HG02642 (cell line): ENCODE data around the gene CBX1.
"Not testable (repeated sequence)": the region's sequence is repeated elsewhere in the genome, so short reads cannot be mapped to it uniquely, and the experiment has no call there.

Experiments
- ATAC-seq: cut with Tn5 transposase; IDR thresholded peaks from one replicate; pipeline ENCODE4 v1.9.1; 2021; ENCODE audit warnings: mild to moderate bottlenecking; ENCODE audit not compliant: unreplicated experiment, poor library complexity

Gene CBX1

DNA sequence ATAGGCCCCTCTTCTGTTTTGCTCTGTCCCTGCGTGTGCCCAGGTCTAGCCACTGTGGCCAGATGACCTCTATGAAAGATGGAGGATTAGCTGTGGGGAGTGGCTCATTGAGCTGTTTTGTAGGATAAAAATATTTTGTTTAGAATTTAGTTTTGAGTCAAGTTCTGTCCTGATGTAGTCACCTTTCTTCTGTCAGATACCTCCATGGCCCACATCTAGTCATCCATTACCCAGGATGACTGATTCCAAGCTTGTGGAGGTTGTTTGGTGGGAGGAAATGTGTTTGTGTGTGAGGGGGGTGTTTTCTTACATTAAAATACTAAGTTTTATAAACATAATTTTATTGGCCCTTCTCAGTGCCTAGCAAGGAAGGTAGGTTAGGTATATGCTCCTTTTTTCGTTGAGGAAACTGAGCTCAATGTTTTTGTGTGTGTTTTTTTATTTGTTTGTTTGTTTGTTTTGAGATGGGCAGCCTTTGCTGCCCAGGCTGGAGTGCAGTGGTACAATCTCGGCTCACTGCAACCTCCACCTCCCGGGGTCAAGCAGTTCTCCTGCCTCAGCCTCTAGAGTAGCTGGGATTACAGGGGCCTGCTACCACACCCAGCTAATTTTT is 22.6 kb upstream of the CBX1 start:
- no peak for ATAC-seq

DNA sequence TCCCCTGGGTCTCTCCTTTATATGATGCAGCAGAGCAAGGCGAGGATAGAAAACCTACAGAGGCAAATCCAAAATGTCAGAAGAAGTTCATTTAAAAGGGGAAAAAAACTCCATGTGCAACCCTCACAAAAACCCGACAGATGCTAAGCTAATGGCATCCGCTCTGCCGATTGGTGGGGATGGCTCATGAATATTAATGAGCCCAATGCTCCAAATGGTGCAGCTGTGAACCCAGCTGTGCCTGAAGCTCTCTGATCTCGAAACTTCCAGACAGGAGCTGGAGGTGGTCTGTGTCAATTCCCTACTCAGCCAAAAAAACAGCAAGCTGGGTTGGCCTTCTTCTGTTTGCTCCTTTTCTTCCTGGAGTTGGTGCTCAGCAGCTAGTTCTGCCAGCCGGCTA is 21.8 kb upstream of the CBX1 start:
- ATAC-seq, result no peak

DNA sequence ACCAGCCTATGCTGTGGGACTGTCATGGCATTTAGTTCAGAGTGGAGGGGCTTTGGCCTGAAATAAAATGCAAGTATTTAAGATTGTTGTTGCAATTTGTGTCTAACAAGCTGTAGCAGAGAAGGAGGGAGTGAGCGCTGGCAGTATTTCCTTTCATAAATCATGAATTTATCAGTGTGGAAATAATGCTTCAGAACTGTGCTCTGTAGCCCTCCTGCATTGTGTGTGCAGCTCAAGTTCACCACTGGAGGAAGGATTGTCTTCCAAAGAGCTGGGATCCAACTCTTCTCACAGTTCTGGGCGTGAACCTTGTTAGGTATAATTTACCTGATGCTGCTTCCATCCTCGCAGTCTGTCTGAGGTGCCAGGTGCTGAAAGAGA is 21.4 kb upstream of the CBX1 start:
- ATAC-seq, result no peak

DNA sequence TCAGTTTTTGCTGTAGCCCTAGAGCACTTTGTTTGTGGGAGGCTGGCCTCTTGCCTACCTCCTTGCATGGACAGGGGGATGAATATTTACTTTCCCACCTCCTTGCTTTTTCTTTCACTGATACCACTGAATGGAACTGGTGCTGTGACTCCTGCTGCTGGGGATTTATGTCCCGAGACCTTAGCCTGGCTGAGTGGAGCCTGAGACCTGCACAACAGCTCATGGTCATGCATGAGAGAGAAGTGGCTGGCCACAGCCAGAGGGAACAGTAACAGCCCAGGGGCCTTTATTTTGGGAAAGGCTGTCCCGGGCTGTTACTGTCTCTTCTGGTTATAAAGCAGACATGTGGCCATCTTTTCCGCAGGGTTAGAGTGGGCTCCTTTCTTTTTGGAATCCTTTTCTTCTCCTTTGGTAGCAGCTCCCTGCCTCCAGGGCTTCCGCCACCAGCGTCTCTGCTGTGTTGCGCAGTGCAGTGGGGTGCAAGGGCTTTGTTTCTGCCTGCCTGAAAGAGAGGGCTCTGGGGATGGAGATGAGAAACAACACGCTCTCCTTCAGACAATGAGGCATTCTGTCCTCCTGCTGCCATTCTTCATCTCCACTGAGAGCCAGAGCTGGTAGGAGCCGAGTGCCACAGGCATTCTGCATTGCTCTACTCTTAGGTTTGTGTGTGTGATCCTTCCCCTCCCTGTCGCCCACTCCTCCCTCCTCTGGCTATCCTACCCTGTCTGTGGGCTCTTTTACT is 20.8 kb upstream of the CBX1 start:
- no peak for ATAC-seq

DNA sequence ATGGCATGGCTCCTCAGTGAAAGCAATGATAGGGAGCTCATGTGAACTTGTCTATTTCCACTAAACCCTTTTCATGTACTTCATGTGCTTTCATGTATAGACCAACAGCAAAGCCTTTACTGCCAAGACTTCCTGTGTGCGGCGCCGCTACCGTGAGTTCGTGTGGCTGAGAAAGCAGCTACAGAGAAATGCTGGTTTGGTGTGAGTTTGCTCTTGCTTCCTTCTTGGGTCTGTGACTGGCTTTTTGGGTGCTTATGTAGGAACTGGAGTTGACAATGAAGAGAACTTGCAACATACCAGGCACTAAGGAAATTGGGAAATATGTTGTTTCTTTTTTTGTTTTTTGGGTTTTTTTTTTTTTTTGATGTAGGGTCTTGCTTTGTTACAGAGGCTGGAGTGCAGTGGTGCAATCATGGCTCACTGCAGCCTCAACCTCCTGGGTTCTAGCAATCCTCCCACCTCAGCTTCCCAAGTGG is 12.0 kb upstream of the CBX1 start:
- peak; percentile 42 for ATAC-seq

DNA sequence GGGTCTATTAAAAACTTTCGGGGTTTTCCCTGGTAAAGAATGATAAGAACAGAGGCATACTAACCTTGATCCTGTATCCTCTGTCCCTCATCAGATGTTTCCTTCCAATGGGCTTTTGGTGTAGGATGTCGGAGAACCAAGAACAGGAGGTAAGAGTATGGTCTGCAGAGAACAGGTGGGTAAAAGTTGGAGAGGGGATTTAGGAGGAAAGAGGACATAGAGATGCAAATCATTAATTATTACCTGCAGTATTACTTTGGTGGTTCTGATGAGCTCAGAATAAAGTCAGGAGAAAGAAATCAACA is 10.6 kb upstream of the CBX1 start:
- no peak for ATAC-seq

DNA sequence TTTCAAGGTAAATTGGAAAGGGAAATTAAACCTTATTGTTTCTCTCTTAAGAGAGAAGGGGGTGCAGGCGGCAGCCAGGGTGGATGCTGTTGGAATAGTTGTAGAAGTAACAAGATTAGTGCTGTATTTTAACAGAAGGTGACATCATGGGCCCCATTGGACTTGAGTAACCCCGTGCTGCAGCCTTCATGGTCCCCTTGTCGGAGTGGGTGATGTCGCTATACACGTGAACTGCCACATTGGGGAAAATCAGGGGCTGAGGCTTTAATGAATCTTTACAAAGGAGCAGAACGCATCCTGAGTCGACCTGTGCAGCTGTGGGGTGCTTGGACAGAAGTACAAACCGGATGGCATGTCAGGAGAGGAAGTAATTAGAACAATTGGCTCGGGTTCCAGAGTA is 9.5 kb upstream of the CBX1 start:
- no peak for ATAC-seq

DNA sequence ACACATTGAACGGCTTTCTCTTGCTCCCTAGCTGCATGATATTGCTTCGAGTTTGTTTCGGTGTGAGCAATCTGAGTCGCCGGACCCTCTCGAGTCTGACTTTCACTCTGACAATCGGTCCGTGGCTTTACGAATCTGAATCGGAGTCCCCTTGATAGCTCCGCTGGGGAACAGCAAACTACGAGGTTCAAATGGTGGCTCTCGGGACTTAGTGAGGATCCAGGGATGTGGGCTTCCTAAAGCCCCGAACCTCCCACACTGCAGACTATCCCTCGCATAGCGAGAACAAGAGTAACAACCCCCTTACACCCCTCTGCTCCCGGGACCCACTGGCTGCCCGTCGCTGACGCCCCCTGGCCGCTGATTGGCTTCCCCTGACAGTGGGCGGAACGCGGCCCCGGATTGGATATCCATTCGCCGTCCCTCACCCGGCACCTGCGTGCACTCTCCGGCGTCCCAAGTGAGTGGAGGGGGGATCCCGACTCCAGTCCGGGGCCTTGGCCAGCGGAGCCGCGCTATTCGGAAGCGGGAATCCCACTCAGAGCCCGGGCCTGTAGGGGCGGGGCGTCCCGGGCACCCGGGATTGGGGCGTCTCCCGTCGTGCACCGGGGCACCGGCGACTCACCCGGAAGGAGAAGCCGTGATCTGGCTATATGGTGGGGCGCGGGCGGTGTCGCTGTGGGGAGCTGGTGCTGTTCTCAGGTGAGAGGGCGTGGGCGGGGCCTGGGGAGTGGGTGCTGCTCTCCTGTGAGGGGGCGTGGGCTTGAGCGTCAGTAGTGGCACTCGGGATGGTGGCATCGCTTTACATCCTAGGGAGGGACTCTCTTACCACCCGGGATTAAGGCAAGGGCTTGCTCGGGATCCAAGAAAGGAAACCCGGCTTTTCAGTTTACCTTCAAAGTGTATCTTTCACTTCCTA is 6.1 kb upstream of the CBX1 start, which contains the start of gene SNX11:
SNX11 (plus strand) TSS at position 630 of the 919 bp plus-strand sequence. CDS start 4,278 bp downstream, outside the sequence.
- ATAC-seq, result peak; percentile 84

DNA sequence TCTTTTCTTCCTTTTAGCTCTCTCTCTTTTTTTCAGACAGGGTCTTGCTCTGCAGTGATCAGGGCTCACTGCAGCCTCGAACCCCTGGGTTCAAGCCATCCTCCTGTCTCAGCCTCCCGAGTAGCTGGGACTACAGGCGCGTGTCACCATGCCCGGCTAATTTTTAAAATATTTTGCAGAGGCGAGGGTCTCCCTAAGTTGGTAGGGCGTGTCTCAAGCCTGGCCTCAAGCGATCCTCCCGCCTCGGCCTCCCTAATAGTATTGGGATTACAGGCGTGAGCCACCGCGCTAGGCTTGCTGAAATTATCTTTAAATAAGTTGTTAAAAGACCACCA is 5.5 kb upstream of the CBX1 start:
- no peak for ATAC-seq

DNA sequence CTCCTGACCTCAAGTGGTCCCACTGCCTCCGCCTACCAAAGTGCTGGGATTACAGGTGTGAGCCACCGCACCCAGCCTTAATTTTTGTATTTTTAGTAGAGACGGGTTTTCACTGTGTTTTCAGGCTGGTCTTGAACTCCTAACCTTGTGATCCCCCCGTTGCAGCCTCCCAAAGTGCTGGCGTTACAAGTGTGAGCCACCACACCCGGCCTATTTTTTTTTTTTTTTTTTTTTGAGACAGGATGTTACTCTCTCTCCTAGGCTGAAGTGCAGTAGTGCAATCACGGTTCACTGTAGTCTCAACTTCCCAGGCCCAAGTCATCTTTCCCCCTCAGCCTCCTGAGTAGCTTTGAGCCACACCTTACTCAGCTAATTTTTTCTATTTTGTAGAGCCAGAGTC is 3.2 kb upstream of the CBX1 start:
- ATAC-seq, result no peak

DNA sequence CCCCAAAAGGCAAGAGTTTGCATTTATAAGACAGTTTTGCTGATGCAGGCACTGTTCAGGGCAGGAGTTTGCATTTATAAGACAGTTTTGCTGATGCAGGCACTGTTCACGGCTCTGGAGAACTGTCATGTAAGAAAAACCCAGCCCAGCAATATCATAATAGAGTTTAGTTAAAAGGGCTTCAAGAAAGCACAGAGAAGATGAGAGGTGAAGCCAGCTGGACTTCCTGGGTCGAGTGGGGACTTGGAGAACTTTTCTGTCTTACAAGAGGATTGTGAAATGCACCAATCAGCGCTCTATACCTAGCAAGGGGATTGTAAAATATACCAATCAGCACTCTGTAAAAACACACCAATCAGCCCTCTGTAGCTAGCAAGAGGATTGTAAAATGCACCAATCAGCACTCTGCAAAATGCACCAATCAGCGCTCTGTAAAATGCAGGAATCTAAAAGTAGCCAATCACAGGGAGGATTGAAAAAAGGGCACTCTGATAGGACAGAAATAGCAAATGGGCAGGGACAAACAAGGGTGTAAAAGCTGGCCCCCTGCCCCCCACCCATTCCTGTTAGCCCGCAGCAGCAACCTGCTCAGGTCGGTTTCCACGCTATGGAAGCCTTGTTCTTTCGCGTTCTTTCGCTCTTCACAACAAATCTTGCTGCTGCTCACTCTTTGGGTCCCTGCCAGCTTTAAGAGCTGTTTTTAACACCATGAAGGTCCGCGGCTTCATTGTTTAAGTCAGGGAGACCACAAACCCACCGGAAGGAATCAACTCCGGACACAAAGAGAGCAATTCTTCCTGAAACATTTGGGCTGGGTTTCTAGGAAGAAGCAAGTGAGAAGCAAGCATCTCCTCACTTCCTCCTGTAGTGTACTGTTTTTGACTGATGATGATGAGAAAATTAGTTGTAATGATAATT is 1.8 kb upstream of the CBX1 start:
- ATAC-seq, result no peak

DNA sequence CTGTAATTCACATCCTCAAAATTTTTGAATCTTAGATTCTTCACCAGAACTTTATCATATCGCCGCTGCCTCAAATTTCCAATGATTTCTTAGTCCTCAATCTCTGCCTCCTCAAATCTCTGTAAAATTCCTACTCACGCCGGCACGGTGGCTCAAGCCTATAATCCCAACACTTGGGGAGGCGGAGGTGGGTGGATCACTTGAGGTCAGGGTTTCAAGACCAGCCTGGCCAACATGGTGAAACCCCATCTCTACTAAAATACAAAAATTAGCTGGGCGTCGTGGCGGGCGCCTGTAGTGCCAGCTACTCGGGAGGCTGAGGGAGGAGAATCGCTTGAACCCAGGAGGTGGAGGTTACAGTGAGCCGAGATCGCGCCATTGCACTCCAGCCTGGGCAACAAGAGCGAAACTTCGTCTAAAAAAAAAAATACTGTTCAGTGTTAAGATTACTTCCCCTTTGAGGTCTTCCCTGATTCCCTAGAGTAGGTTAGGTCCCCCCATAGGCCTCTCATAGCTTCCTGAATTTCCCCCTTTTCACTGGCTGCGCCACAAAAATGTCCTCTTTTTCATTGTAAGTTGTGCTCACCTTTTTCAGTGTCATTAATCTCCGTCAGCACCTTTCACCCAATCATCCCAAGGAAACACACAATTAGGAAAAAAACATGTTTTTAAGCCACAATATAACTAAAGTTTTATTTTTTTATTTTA is 919 bp upstream of the CBX1 start:
- no peak for ATAC-seq

DNA sequence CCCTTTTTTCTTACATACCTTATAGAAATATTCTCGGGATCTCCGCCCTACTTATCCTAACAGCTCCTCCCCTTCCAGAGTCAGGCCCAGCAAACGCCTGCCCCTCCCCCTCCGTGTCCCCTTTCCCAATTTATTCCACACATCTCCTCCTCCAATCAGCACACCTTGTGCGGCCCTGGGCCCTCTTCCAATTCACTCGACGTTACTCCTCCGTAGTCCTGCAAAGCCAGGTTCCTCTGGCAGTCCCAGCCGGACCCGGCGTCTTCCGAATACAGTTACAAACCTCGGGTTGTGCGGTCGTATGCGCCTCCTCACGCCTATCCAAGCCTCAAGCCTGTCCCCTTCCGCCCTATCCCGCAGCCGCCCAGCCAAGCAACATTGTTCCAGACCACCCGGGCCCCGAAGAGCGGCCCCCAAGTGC is 677 bp downstream of the CBX1 start:
- ATAC-seq, result no peak

DNA sequence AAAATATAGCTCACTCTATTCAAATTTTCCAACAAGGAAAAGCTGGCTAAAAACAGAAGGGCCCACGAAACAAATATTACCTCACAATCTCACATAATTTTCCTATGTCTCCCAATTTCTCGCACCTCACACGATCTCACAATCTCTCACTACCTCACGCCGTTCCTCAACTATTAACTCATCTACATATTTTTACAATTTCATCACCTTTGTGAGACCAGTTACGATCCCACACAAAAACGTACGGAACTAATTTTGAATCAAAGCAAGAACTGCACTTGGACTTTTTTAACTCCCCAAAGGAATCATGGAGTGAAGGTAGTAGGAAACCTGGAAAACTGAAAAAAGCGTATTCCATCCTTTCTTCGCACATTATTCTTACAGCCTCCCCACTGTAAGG is 1.1 kb downstream of the CBX1 start:
- no peak for ATAC-seq

DNA sequence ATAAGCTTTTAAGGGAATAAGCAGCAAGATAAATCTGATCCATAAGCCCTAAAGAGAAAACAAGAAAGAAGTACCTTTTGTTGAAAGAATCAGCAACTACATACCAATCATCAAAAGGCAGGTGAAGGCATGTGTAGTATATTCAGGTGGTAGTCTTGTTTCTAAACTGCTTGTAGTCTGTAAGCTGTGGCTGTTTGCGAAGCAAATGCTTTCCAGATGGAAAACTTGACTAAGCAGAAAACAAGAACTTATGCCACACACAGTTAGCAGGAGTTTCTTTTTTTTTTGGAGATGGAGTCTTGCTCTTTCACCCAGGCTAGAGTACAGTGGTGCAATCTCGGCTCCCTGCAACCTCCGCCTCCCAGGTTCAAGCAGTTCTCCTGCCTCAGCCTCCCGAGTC is 5.7 kb downstream of the CBX1 start:
- no peak for ATAC-seq

DNA sequence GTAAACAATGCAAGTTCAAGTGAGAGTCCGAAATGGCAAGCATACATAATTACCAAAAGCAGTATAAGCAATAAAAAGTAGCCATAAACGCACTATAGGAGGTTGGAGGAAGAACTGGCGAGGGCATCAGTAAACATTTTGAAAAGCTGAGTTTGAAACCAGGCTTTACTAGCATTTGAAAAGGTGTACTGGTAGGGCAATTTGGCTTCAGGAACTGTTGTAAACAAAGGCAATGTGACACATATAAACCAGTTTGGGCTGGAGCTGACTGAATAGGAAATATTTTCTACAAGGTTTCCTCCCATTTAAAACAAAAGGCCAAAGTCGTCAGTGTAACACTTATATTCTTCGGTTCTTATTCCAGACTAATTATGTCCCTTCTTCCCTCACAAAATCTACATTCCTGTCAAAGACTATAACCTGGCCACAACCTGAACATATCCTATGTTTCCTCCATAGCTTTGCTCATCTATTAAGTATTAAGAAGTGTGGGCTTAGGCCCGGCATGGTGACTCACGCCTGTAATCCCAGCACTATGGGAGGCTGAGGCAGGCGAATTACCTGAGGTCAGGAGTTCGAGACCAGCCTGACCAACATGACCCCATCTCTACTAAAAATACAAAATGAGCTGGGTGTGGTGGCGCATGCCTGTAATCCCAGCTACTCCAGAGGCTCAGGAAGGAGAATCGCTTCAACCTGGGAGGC is 7.8 kb downstream of the CBX1 start:
- no peak for ATAC-seq

DNA sequence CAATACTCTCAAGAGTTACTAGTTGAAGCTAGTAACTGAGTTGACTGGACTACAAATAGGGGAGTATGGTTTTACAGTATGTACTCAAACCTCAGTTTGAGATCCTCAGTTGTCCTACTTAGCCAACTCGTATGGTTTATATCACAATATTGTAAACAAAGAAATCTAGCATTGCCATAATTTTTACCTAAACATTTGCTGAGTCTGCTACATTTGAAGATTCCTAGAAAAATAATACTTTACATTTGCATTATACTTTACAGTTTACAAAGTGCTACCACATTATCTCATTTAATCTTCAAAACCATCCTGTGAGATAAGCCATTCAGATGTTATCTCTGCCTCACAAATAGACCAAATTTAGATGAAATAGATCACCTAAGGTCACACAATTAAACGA is 16.3 kb downstream of the CBX1 start:
- ATAC-seq, result no peak

DNA sequence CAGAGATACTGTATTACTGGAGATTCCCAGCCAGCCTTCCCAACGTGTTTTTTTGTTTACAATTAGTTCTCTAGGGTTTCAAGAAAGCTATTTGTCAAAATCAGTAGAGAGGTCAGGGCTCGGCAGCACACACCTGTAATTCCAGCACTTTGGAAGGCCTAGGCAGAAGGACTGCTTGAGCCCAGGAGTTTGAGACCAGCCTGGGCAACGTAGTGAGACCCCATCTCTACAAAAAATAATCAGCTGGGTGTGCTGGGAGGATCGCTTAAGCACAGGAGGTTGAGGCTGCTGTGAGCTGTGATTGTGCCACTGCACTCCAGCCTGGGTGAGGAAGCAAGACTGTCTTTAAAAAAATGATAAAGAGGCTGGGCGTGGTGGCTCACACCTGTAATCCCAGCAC is 19.4 kb downstream of the CBX1 start:
- no peak for ATAC-seq

DNA sequence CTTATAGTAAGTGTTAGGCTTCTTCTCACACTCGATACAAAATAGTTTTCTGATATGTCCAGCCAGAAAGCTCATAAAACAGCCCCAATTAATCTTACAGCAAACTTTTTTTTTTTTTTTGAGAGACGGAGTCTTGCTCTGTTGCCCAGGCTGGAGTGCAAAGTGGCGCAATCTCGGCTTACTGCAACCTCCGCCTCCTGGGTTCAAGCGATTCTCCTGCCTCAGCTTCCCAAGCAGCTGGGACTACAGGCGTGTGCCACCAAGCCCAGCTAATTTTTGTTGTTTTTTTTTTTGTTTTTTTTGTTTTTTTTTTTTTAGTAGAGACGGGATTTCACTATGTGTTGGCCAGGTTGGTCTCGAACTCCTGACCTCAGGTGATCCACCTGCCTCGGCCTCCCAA is 24.1 kb downstream of the CBX1 start:
- ATAC-seq, result not testable (repeated sequence)
